NCI-H1694 (cell line): ENCODE results near the gene JAK2.
A peak's percentile ranks its signal among the peaks of the same experiment; 100 is the strongest.
"Not testable (repeated sequence)": the region's sequence is repeated elsewhere in the genome, so short reads cannot be mapped to it uniquely, and the experiment has no call there.

ENCODE experiments used
- DNase-seq: peaks from one replicate; lab custom pipeline; 2025; lab: John Stamatoyannopoulos, UW

Gene JAK2

GRCh38 chr9:4984621-4985385, at the start of gene JAK2:
JAK2 (plus strand) TSS chr9:4985272; CDS start chr9:5021988, 36,716 bp downstream.
- DNase-seq, result peak; percentile 67

- DNase-seq, result no peak
These were observed 48.8 kb upstream of the JAK2 start for GRCh38 chr9:4936277-4936676.

- DNase-seq, result no peak
These were observed 48.2 kb upstream of the JAK2 start for GRCh38 chr9:4936823-4937222.

- no peak for DNase-seq
These were observed 47.6 kb upstream of the JAK2 start for GRCh38 chr9:4937446-4937845.

- no peak for DNase-seq
These were observed 46.6 kb upstream of the JAK2 start for GRCh38 chr9:4938496-4938895.

- DNase-seq, result no peak
These were observed 45.9 kb upstream of the JAK2 start for GRCh38 chr9:4939118-4939561.

GRCh38 chr9:4942042-4942691, 42.9 kb upstream of the JAK2 start:
- not testable (repeated sequence) for DNase-seq

- DNase-seq, result no peak
These were observed 41.7 kb upstream of the JAK2 start for GRCh38 chr9:4943346-4943745.

GRCh38 chr9:4944431-4945211, 40.5 kb upstream of the JAK2 start:
- DNase-seq, result not testable (repeated sequence)

GRCh38 chr9:4946937-4947336, 38.1 kb upstream of the JAK2 start:
- DNase-seq, result no peak

- no peak for DNase-seq
These were observed 29.2 kb upstream of the JAK2 start for GRCh38 chr9:4955836-4956235.

- no peak for DNase-seq
These were observed 26.0 kb upstream of the JAK2 start for GRCh38 chr9:4959031-4959430.

- DNase-seq, result no peak
These were observed 23.0 kb upstream of the JAK2 start for GRCh38 chr9:4962085-4962484.

GRCh38 chr9:4964540-4964939, 20.5 kb upstream of the JAK2 start:
- no peak for DNase-seq

GRCh38 chr9:4965174-4965821, 19.8 kb upstream of the JAK2 start:
- no peak for DNase-seq

GRCh38 chr9:4967523-4967922, 17.5 kb upstream of the JAK2 start:
- no peak for DNase-seq

GRCh38 chr9:4969130-4969529, 15.9 kb upstream of the JAK2 start:
- no peak for DNase-seq

- no peak for DNase-seq
These were observed 14.0 kb upstream of the JAK2 start for GRCh38 chr9:4970970-4971641.

- DNase-seq, result no peak
These were observed 11.8 kb upstream of the JAK2 start for GRCh38 chr9:4973246-4973645.

GRCh38 chr9:4973902-4974301, 11.2 kb upstream of the JAK2 start:
- no peak for DNase-seq

GRCh38 chr9:4979239-4979638, 5.8 kb upstream of the JAK2 start:
- DNase-seq, result no peak
